ENCODE results near the gene CYP24A1.
"Not testable (repeated sequence)": the region's sequence is repeated elsewhere in the genome, so short reads cannot be mapped to it uniquely, and the experiment has no call there.

Gene CYP24A1

DNA sequence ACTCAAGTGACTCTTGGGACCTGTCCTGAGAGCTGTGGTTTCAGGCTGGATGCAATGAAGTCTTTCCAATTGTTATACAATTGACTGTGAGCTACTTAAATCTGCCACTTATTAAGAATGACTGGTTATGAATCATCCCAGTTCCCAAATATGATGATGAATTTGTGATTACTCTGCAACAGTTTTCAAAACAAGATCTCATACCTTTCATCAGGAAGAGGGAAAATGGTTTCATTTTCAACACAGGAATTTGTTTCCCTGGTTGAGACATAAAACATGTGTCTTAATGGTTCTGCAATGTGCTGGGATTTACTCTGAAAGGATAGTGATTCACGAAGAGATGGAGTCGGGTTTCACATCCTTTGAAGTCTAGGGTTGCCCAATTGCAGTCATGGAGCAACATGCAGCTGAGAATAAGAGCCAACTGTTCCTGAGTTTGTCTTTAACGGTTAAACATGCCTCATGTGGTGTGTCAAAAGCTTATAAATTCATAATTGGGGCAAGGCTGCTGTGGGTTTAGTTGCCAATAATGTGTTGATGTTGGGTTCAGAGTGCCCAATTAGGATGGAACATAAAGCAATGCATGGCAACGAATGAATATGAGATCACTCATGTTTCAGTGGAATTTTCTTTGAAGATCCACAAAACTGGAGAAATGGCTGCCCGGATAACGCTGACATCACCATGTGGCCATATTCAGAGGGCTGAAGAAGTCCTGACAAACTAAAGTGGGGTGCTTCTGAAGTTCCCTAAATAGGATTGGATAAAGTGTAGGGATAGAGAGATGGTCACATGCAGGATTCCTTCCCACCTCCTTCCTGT is 41.0 kb downstream of the CYP24A1 start:
- peak; percentile 98 for DNase-seq (ENCODE audit: low read depth)

- DNase-seq (ENCODE audit: low read depth): no peak
These were observed 41.8 kb downstream of the CYP24A1 start for GRCh38 chr20:54131675-54132611.

DNA sequence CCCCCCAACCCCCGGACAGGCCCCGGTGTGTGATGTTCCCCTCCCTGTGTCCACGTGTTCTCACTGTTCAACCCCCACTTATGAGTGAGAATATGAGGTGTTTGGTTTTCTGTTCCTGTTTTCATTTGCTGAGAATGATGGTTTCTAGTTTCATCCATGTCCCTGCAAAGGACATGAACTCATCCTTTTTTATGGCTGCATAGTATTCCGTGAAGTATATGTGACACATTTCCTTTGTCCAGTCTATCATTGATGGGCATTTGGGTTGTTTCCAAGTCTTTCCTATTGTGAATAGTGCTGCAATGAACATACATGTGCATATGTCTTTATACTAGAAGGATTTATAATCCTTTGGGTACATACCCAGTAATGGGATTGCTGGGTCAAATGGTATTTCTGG is 42.7 kb downstream of the CYP24A1 start:
- not testable (repeated sequence) for DNase-seq (ENCODE audit: low read depth)

DNA sequence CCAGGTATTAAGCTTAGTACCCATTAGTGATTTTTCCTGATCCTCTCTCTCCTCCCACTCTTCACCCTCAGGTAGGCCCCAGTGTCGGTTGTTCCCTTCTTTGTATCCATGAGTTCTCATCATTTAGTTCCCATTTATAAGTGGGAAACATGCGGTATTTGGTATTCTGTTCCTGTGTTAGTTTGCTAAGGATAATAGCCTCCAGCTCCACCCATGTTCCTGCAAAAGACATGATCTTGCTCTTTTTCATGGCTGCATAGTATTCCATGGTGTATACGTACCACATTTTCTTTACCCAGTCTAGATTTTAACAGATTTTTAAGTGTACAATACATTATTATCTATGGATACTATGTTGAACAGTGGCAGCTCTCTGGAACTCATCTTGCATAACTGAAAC is 44.4 kb downstream of the CYP24A1 start:
- no peak for DNase-seq (ENCODE audit: low read depth)

GRCh38 chr20:54127855-54128574 is 45.8 kb downstream of the CYP24A1 start:
- DNase-seq (ENCODE audit: low read depth): no peak

DNA sequence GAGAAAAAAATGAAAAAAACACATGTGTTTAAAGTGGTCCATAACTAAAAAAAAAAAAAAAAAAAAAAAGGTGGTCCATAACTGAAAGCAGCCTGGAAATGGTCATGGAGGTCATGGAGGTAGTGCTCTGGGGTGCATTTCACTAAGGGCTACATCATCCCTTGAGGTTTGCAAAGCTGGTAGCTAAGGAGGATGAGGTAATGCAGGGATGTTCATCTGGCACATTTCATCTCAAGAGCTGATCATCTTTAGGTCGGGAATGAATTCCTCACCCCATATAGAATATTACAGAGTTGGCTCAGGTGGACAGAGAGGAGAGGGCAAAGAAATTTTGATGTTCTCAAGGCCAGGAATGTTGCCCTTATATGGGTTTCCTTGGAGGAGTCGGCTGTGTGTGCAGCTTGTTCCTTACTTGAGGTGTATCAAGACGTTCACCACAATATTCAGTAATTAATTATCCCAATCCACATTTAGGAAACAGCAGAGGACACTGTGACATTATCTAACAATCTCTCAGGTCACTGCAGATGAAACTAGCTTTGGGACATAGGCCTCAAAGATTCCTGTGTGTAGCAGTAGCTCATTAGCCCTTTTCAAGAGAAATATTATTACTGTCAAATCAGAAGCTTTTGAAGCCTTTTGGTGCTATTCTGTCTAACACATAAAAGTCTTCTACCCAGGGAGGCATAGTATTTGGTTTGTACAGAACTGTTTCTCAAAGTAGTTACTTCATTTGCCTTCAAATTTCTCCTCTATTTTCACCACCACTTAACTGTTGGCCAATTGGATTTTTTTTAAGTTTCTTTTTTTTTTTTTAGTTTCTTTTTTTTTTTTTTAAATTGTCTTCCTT is 46.8 kb downstream of the CYP24A1 start:
- no peak for DNase-seq (ENCODE audit: low read depth)

DNA sequence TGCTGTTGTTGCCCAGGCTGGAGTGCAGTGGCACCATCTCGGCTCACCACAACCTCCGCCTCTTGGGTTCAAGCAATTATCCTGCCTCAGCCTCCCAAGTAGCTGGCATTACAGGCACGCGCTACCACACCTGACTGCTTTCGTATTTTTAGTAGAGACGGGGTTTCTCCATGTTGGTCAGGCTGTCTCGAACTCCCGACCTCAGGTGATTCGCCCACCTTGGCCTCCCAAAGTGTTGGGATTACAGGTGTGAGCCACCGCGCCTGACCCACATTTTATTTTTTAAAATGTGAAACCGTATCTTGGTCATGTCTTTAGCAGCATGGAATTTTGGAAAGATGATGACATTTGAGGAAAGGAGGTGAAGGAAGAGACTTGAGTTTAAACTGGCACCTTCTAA is 47.5 kb downstream of the CYP24A1 start:
- not testable (repeated sequence) for DNase-seq (ENCODE audit: low read depth)

GRCh38 chr20:54123587-54124180 is 50.1 kb downstream of the CYP24A1 start:
- peak; percentile 38 for DNase-seq (ENCODE audit: low read depth)

DNA sequence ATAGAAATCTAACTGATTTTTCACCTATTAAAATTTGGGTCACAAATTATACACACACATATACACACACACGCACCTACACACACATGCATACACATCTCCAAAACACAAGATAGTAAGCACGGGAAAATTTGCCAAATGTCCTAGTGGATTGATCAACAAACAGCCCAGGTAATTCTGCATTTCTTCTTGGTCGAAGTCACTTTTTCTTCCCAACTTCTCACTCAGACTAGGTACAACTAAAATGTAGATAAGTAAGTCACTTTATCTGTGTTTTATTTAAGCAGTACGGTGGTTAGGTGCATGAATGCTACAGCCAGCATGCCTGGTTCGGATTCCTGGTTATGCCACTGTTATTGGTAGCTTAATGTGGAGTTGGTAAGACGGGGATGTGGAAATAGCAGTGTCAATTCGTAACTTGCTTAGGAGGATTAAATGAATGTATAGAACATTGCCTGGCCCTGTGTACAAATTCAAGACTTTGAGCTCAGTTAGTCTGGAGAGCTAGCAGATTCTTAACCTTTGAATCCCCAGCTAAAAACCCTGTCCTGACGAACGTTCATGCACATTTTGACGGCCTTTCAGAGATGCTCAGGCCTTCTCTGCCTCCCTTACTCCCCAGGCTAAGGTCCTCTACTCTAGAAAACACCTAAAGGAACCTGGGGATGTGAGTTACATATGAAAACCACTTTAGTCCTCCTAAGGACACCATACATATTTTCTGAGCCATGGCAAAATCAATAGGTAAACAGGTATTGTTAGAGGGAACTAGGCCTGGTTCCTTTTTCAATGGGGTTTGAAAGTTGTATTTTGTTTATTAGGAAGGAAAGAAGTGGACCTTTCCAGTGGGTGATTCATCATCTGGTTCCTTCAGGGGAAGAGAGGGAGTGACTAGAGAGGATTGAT is 50.9 kb downstream of the CYP24A1 start:
- DNase-seq (ENCODE audit: low read depth): no peak

DNA sequence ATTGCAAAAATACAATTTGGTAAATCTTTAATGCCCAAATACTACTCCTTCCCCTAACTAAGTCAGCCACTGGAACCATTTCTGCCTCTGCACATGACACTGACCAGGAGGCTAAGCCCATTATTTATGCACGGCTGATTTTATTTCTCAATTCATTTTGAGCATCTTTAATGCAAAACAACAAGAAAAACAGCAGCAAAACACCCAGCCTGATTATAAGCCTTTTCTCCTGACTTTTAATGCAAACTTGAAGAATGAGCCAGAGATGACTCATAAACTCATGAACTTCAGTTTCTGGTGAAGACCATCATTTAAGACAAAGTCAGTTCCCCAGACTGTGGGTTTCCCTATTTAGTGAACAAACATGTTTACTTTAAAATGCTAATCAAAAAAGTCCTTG is 51.6 kb downstream of the CYP24A1 start:
- DNase-seq (ENCODE audit: low read depth): no peak

GRCh38 chr20:54119744-54120143 is 54.0 kb downstream of the CYP24A1 start:
- DNase-seq (ENCODE audit: low read depth): no peak

GRCh38 chr20:54118220-54119001 is 55.4 kb downstream of the CYP24A1 start:
- DNase-seq (ENCODE audit: low read depth): no peak

DNA sequence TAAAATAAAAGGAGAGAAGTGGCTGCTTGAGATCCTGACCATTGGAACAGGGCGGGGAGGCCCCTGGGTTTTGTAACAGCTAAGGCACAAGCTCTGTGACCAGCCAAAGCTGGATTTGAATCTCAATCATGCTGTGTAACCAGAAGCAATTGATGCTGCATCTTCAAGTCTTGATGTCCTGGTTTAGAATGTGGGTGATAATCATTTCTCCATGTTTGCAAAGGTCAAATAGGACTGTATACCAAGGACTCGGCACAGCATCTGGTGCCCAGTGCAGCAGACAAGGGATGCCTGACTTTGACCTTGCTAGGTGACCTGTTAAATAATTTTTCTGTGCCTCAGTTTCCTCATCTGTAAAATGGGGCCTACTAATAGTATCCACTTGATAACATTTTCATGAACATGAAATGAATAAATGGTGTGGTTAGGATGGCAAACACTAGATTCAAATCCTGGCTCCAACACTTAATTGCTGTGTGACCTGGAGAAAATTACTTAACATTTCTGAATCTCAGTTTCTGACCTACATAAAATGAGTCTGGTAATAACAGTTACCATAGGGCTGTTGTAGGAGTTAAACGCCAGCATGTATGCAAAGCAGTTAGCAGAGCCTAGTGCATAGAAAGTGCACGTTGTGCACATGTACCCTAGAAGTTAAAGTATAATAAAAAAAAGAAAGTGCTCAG is 57.1 kb downstream of the CYP24A1 start:
- DNase-seq (ENCODE audit: low read depth): no peak

- no peak for DNase-seq (ENCODE audit: low read depth)
These were observed 58.5 kb downstream of the CYP24A1 start for GRCh38 chr20:54115172-54115854.

DNA sequence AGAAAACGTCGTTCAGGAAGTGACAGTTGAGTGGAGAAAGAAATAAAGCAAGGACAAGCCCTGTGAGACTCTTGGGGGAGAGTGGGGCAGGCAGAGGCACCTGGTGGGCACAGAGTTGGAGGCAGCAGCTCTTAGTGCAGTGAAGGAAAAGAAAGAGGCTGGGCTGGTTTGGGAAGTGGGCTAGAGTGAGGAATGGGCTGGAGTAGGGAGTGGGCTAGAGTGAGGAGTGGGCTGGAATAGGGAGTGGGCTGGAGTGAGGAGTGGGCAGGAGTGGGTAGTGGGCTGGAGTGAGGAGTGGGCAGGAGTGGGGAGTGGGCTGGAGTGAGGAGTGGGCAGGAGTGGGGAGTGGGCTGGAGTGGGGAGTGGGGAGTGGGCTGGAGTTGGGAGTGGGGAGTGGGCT is 59.7 kb downstream of the CYP24A1 start:
- DNase-seq (ENCODE audit: low read depth): no peak

DNA sequence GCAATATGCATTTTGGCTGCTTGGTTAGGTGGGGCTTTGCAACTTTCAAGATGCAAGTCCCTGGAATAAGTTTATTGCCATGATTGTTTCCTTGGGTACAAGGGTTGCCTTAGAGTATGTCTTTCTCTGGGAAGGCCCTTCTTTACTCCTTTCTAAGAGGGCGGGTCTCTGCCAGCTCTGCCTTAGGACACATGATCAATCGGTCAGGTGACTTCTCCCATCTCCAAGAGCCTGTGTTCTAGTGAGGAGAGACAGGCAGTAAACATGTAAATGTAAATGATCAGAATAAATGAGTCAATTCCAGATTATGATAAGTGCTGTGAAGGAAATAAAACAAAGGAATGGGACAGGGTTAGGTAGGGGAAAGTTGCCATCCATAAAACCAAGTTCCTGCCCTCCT is 60.2 kb downstream of the CYP24A1 start:
- no peak for DNase-seq (ENCODE audit: low read depth)

- DNase-seq (ENCODE audit: low read depth): no peak
These were observed 61.4 kb downstream of the CYP24A1 start for GRCh38 chr20:54112221-54112884.

All from fibroblast of the conjunctiva (primary cell).